Measurements from ENCODE around the gene DPYSL3.
"Not testable (repeated sequence)": the region's sequence is repeated elsewhere in the genome, so short reads cannot be mapped to it uniquely, and the experiment has no call there.

Gene DPYSL3

DNA sequence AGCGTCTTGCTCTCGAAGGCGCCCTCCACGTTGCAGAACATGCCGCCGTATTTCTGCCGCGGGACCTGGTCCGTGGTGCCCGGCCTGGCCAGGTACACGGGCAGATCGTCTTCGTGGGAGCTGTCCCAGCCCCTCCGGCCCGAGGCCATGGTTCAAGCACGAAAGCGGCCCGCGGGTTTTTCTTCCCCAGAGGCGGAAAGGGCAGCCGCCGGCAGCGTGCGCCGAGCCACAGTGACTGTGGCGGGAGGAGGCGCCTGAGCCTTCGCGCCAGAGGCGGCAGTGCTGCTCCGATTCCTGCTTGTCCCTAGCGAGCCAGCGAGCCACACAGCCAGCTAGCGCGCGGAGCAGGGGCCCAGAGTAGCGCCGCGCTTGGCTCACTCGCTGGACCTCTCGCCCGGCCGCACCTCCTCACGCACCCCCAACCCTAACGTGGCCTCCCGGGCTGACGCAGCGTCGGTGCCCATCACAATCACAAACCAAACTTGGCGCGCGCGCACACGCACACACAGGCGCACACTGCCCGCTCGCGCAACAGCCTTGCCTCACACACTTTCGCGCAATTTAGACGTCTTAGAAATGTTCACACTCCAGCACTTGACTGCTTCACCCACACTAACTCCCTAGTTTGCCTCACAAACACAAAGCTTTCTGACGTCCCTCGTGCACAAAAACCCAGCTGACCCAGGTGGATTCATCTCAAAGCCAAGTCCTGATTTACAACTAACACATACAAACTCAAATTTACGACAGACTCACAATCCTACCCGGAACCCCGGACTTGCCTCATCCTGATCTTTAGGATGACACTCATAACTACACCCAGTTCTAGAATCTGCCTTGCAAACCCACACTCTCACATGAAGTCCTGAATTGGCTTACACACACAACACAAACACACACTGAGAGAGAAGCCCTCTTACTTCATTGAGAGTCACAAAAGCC, at the start of gene DPYSL3:
DPYSL3 (minus strand) TSS at position 359 of the 942 bp plus-strand sequence; CDS start at position 149, 210 bp downstream.
- DNase-seq (ENCODE audit: extremely low read depth in 1 of 2, low read depth in 1 of 2): no peak

DNA sequence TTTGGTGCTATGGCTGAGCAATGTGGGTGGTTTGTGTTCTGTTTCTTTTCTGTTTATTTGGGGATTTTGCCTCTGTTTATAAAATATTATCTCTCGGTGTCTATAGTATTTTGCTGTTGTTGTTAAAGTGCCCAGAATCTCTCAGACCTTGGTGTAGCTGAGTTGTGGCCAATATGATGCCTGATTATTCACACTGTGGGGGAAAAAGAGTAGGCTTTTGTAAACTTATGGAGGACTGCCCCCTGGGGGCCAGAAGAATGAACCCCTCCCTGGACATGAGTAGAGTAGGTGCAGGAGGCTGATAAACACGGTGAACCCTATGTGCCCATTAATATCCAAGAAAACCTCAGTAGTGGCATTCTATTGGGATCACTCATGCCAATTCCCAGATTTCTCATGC, 49.0 kb upstream of the DPYSL3 start:
- no peak for DNase-seq (ENCODE audit: extremely low read depth in 1 of 2, low read depth in 1 of 2)

DNA sequence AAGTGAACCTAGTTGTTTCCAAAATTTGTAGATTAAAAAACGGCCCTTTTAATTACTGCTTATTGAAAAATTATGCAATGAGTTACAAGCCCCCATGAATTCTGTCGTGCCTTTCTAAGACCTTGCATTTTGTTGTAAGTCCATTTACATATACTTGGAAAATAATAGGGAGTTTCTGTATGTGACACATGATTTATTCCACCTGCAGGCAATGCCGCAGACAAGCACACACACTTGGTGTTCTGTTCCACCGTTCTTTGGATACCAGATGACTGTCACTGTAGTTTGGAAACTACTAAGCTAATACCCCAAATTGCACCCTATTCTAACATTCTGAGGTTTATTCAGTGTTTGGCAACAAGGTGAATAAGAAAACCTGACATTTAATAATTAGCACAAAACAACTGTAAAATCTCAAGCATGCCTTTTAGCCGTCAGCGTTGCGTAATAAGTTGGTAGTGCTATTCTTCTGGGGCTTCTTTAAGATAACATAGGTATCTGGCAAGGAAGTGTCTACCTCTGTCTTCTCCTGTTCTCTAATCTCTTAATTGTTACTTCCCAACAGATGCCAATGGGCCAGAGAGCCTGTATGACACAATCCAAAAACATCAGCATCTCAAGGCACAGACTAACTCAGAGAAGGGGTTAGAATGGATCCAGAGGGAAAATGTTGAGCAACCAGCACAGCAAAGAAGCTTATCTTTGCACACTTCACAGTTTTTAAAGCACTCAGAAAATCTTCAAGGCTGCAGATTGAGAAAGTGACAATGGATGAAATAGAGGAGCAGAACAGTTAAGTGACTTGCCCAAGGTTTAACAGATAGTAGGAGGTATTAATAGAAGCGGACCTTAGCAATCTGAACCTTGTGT, 48.2 kb upstream of the DPYSL3 start:
- DNase-seq (ENCODE audit: extremely low read depth in 1 of 2, low read depth in 1 of 2): no peak

DNA sequence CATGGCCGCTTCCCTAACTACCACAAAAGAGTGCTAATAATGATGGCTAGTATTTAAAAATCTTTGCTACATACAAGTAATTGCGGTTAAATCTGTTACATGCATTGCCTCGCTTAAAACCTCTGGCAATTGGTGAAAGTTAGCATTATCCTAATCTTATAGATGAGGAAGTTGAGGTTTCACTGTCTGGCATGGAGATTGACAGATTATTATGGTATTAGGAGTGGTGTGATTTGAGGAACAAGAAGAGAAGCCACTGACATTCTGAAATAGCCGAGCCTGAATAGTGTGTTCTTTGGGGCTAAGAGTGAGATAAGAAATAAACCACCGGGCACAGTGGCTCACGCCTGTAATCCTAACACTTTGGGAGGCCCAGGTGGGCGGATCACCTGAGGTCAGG, 45.3 kb upstream of the DPYSL3 start:
- no peak for DNase-seq (ENCODE audit: extremely low read depth in 1 of 2, low read depth in 1 of 2)

DNA sequence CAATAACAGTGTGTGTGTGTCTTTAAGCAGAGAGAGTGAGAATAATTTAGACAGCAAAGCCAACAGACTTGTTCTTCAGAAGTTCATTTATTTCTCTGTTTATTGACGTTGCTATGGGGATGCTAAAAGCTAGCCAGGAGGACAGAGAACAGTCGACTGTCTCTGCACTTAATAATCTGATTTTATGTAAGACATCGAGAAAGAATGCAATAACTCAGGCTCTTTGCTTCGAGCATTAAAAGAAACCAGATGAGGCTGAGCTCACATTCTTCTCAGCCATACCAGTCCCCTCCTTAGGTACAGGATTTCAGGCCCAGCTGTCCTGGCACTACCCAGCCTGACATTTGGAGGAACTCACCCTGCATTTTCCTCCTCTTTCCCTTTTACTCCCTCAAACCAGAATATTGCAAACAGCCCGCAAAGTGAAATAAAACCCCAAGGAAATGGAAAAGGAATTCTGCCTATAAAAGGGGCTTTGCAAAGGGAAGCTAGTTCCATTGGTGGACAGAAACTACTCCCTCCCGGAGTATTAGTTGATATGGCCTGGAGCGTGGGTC, 44.5 kb upstream of the DPYSL3 start:
- DNase-seq (ENCODE audit: extremely low read depth in 1 of 2, low read depth in 1 of 2): no peak

DNA sequence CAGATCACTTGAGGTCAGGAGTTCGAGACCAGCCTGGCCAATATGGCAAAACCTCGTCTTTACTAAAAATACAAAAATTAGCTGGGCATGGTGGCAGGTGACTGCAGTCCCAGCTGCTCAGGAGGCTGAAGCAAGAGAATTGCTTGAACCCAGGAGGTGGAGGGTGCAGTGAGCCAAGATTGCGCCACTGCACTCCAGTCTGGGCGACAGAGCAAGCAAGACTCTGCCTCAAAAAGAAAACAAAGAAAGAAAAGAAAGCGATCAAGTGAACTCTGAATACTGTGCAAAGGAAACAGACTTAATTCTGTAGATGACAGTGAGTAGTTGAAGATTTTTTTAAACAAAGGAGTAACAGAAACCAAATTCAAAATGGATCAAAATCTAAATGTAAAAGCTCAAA, 43.9 kb upstream of the DPYSL3 start:
- not testable (repeated sequence) for DNase-seq (ENCODE audit: extremely low read depth in 1 of 2, low read depth in 1 of 2)

DNA sequence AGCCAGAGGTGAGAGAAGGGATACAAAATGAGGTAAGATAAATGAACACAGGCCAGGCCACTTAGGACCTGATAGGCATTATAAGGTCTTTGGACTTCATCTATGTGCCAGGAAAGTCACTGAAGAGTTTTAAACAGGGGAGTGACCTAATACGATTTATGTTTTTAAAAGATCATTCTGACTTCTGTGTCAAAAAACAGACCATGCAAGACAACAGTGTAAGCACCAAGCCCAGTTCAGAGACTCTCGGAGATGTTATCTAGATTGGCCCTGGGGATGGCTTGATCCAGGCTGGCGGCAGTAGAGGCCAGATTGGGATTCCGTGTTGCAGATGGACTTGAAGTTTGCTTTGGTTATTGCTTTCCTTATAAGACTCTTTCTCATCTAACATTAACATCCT, 43.0 kb upstream of the DPYSL3 start:
- no peak for DNase-seq (ENCODE audit: extremely low read depth in 1 of 2, low read depth in 1 of 2)

DNA sequence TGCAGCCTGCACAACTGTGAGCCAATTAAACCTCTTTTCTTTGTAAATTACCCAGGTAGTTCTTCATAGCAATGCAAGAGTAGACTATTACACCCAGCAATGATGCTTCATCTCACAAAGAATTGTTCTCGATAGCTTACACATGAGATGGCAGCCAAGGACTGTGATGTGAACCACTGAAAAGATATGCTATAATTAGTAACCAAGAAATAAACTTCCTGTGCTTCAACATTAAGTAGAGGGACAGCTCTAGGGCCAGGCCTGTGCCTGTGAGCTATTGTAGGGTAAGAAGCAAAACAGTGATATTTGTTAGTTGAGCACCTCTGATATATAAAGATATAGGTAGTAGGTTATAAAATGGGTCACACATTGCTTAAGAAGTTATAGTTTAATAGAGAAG, 41.8 kb upstream of the DPYSL3 start:
- DNase-seq (ENCODE audit: extremely low read depth in 1 of 2, low read depth in 1 of 2): no peak

DNA sequence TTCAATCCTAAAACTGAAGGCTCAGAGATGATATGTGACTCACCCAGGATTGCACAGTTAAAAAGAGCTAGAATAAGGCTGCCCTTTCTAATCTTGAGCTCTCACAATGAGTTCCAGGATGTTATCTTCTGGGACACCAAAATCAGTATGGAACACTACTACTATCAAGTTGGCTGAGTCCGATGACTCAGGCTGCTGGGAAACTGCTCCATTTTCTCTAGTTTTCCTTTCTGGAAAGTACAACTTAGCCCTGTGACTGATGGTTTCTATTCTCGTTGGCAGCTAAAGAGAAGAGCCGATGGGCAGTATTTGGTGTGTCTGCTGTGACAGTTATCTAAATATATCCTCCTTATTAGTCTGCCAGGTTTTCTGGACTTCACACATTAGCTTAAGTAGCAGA, 37.9 kb upstream of the DPYSL3 start:
- DNase-seq (ENCODE audit: extremely low read depth in 1 of 2, low read depth in 1 of 2): no peak

DNA sequence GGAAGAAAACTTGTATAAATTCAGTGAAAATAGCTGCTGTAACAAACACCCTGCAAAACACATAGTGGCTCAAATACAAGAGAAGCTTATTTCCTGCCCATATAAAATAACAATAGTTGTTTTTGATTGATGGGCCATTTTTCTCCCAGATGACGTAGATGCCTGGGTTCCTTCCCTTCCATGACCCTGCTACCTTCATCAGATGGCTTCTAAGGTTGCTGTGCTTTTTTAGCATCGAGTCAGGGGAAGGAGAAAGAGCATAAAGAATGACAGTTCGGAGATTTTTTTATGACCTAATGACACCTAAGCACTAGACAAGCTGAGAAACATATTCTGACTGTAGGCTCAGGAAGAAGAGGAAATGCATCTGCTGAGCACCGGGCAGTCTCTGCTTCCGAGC, 34.7 kb upstream of the DPYSL3 start:
- no peak for DNase-seq (ENCODE audit: extremely low read depth in 1 of 2, low read depth in 1 of 2)

DNA sequence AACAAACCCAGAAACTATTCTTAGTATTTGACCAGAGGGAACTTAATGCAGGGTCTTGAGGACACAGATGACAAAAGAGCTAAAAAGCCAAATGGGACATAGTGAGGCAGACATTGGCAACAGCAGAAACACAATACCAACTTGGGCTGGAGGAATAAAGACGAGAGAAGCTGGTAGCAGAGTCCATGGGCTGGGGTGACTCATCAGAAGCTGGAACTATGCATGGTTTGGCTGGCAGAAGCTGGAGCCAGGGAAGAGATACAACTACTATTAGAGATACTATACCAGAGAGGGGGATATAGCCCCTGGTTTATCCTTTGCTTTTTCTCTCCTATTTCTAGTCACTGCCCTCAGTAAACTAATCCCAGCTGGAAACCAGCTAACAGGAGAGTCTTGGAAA, 29.2 kb upstream of the DPYSL3 start:
- DNase-seq (ENCODE audit: extremely low read depth in 1 of 2, low read depth in 1 of 2): no peak

DNA sequence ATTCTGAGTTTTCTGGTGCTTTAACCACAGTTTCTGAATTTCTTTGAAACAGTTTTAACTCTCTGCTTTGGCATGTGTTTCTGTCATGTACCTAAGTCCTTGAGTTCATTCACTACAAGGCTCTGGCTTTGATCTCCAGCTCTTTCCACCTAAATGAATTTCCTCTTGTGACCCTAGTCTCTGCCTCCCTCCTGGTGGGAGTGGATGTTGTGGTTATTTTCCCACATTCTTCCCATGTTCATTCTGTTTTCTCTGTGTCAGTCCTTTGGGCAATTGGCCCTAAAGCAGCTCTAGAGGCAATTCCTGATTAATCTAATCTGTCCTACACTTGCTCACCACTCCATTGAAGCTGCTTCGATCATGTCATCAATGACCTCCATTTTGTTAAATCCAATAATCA, 28.4 kb upstream of the DPYSL3 start:
- DNase-seq (ENCODE audit: extremely low read depth in 1 of 2, low read depth in 1 of 2): no peak

DNA sequence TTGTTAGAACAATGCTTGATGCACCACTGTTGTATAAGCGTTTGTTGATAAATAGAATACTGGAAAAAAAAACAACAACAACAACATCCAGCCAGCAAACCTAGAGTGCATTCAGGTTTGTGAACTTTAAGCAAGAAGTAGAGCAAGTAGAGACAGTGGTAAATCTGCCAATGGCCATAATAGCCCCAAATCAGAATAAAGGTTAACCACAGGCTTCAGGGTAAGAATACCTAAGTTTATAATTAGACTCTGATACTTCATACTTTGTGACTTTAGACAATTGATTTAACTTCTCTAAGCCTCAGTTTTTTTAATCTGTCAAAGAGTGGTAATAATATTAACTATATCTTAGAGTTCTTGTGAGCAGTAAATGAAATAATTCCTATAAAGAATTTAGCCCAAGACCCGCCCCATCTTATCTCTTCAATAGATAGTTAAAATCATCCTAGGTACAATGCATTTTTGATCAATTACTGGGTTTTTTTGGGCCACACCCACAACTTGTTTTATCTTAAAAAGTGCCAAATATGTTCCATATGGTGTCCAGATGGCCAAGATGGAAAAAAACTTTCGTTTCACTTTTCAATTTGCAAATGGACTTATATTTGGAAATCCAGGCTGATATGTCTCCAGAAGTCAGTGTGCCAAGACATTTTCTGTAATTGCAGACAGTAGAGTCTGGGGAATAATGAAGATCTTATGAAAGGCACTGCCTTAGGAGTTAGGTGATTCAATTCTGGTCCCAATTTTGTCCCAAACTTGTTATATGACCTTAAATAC, 24.5 kb upstream of the DPYSL3 start:
- DNase-seq (ENCODE audit: extremely low read depth in 1 of 2, low read depth in 1 of 2): no peak

DNA sequence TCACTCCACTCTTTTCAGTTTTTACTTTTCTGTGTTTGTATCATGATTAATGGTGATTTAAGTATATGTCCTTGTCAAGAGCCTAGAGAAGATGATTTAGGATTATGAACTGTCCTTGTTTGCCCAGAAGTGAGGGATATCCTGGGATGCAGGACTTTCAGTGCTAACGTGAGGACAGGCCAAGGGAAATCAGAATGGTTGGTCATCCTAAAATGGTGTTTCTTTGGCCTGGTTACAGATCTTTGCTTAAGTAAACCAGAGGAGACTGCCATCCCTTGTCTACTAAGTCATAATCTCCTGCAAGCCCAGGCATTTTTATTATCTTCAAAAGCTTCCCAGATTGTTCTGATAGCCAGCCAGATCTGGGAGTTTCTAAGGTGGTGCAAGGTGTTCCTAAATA, 22.3 kb upstream of the DPYSL3 start:
- no peak for DNase-seq (ENCODE audit: extremely low read depth in 1 of 2, low read depth in 1 of 2)

DNA sequence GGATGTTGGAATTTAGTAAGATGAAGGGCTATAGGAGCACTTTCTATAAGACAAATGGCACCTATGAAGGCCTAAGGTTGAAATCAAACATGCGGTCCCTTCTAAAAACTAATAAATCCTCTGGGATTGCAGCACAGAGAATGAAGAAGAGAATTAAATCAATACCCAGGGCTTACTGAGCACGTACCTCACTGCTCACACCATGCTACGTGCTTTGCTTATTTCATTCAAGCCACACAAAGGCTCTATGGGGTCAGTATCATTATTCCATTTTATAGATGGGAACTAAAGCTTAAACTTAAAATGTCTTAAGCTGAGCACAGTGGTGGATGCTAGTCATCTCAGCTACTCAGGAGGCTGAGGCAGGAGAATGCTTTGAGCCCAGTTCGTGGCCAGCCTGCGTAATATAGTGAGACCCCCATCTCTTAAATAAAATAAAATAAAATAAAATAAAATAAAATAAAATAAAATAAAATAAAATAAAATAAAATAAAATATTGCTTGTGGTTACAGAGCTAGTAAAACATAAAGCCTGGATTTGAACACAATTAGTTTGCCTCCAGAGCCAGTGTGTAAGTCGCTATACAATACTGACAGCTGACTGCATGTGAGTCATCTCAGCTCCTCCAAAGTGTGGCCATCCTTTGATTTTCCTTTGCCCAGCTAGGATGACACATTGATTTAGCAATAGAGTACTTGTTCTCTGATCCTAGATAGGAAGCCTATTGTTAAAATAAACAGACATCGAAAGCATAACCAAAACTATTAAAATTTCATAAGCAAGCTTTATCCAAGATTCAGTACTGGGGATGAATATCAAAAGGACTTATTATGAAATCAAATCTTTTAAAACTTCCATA, 20.9 kb upstream of the DPYSL3 start:
- DNase-seq (ENCODE audit: extremely low read depth in 1 of 2, low read depth in 1 of 2): no peak

DNA sequence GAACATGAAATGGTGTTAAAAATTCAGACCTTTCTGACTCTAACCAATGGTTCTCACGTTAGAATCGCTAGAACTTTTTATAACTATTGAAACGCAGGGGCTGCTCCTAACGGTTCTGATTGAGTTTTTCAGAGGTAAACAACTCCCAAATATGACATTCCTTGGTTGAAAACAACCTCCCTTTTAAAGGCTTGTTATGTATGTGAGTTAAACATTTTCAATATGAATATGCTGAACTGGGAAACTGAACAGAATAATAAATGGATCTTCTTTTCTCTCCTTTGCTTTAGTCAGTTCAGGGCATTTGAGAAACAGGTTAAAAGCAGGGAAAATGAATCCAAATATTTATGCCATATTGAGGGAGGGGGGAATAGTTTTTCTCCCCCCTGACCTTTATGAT, 13.2 kb upstream of the DPYSL3 start:
- DNase-seq (ENCODE audit: extremely low read depth in 1 of 2, low read depth in 1 of 2): no peak

DNA sequence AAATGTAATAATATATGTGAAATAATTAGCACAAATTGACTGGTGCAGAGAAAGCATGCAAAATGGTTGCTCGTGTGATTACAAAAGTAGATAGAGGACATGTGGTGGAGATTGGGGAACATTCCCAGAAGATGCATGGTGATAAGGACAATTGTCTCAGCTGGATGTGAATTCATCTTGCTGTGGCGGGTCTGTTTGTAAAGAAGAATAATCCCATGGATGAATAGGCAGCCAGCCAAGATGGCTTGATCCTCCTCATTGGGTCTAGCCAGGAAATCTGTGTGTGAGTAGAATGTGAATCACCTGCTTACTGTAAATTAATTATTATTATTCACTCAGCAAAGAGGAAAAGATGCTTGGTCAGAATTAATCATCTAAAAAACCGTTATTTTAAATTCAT, 12.6 kb upstream of the DPYSL3 start:
- no peak for DNase-seq (ENCODE audit: extremely low read depth in 1 of 2, low read depth in 1 of 2)

DNA sequence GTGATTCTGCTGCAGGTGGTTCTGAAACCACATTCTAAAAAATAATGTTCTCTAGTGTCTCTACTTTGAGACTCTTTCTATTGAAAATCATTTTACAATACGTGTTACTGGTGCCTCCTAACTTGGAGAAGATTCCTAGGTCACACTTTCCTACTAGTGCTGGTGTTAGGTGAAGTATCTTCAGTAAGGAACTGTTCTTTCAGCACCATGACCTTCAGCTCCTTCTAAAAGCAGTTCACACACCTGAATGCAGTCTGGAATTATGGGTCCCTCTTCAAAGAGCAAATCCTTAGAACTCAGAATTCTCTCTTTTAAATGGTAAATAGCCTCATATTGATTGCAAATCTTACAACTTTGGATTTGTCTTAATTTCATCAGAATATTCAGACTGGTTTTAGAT, 10.6 kb upstream of the DPYSL3 start:
- DNase-seq (ENCODE audit: extremely low read depth in 1 of 2, low read depth in 1 of 2): no peak

DNA sequence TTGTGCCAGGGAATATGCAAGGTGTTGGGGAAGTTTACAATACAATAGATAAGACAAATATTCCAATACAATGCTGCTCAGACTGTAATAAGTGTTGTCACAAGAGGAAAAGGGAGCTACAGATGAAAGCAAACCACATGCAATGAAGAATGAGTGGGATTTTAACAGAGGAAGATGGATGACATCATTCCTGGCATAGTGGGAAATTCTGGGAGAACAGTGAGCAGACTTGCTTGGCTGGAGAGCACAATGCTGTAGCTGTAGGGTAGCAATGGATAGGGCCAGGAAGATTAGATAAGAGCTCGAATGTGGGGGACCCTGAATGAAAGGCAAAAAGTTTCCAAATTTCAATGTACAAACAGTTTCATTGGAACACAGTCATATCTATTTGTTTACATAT, 9.5 kb upstream of the DPYSL3 start:
- no peak for DNase-seq (ENCODE audit: extremely low read depth in 1 of 2, low read depth in 1 of 2)

DNA sequence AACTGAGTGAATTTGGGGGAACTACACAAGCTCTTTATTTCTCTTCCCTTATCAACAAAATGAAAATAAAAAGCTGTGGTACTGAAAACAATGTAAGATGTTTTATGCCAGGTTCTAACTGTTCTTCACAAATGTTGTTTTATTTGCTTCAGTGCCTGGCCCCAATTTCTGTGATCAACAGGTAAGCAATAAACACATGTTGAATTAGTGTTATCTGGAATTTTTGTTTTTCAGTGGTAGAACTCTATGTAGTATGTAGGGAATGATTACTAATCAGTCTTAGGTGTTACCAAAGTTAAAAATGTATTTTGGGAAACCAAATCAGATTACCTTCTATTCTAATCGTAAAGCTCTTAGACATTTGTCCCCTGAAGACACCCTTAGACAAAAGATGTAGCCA, 7.5 kb upstream of the DPYSL3 start:
- DNase-seq (ENCODE audit: extremely low read depth in 1 of 2, low read depth in 1 of 2): no peak
